ENCODE data around the gene DHH. TPM values are rescaled to one million over a fixed set of nuclear protein-coding genes. Genes with fewer than 3 reads are reported as not detected.
"Not testable (repeated sequence)": the region's sequence is repeated elsewhere in the genome, so short reads cannot be mapped to it uniquely, and the experiment has no call there.

Gene DHH
- total RNA-seq, 2 donors from 2014 or later = 0.24 to 0.31 TPM

GRCh38 chr12:49079793-49080192, 14.8 kb downstream of the DHH start:
- Mint-ChIP-seq H3K27ac (no peak overlapping the region), H3K9me3 (no peaks in the 10 kb centered on the region), H3K27me3 (peaks cover 0 to 3% of the 10 kb centered on the region in 2 donors), H3K4me3 (no peak overlapping the region), H3K4me1 (ENCODE audit: low read depth in 2 of 2) (no peaks in the 10 kb centered on the region), H3K36me3 (no peaks in the 10 kb centered on the region)
- ATAC-seq (no peak), DNase-seq (ENCODE audit: low spot score) (no peak)

GRCh38 chr12:49070971-49071370, 23.6 kb downstream of the DHH start:
- H3K4me1 Mint-ChIP-seq (ENCODE audit: low read depth in 2 of 2) = peaks cover 28 to 31% of the 10 kb centered on the region in 2 donors
- no peaks in the 10 kb centered on the region for H3K36me3 Mint-ChIP-seq
- ATAC-seq (no peak), DNase-seq (ENCODE audit: low spot score) (no peak)
- H3K27me3 Mint-ChIP-seq = no peaks in the 10 kb centered on the region
- no peaks in the 10 kb centered on the region for H3K9me3 Mint-ChIP-seq
- peak overlapping the region; percentile 93 to 99 for H3K27ac Mint-ChIP-seq
- H3K4me3 Mint-ChIP-seq = peak overlapping the region; percentile 12

GRCh38 chr12:49069507-49070346, 24.9 kb downstream of the DHH start, which contains the start of gene RHEBL1:
Gene RHEBL1 (minus strand): TSS chr12:49069979. CDS start chr12:49069785, 194 bp downstream.
- no peaks in the 10 kb centered on the region for H3K9me3 Mint-ChIP-seq

GRCh38 chr12:49068879-49069506, 25.6 kb downstream of the DHH start:
- no peak for DNase-seq (ENCODE audit: low spot score)
- Mint-ChIP-seq H3K36me3 (peaks cover 3% of the 10 kb centered on the region), H3K4me1 (ENCODE audit: low read depth in 2 of 2) (peaks cover 31 to 36% of the 10 kb centered on the region in 2 donors), H3K27ac (peak overlapping the region; percentile 93 to 99), H3K27me3 (no peaks in the 10 kb centered on the region), H3K9me3 (no peaks in the 10 kb centered on the region), H3K4me3 (peak overlapping the region; percentile 98)
- ATAC-seq = no peak

More at GRCh38 chr12:49069507-49070346, 24.9 kb downstream of the DHH start, which contains the start of gene RHEBL1:
- Mint-ChIP-seq H3K27me3 (no peaks in the 10 kb centered on the region), H3K4me3 (peak within 1 kb of the TSS; percentile 98), H3K4me1 (ENCODE audit: low read depth in 2 of 2) (peaks cover 28 to 34% of the 10 kb centered on the region in 2 donors), H3K27ac (peak within 1 kb of the TSS; percentile 93 to 99), H3K36me3 (no peaks in the 10 kb centered on the region)
- DNase-seq (ENCODE audit: low spot score) = peak; percentile 100
- ATAC-seq = peak; percentile 100

GRCh38 chr12:49066120-49066519, 28.5 kb downstream of the DHH start:
- Mint-ChIP-seq H3K9me3 (no peaks in the 10 kb centered on the region), H3K36me3 (peaks cover 7% of the 10 kb centered on the region), H3K27me3 (no peaks in the 10 kb centered on the region), H3K27ac (no peak overlapping the region), H3K4me1 (ENCODE audit: low read depth in 2 of 2) (peaks cover 31 to 33% of the 10 kb centered on the region in 2 donors), H3K4me3 (no peak overlapping the region)
- DNase-seq (ENCODE audit: low spot score) (no peak), ATAC-seq (no peak)

GRCh38 chr12:49064767-49065152, 29.8 kb downstream of the DHH start:
- H3K36me3 Mint-ChIP-seq = peaks cover 7% of the 10 kb centered on the region
- no peak for DNase-seq (ENCODE audit: low spot score)
- H3K27ac Mint-ChIP-seq = no peak overlapping the region
- no peak for ATAC-seq
- H3K4me3 Mint-ChIP-seq = no peak overlapping the region
- no peaks in the 10 kb centered on the region for H3K27me3 Mint-ChIP-seq
- no peaks in the 10 kb centered on the region for H3K9me3 Mint-ChIP-seq
- peaks cover 26 to 28% of the 10 kb centered on the region in 2 donors for H3K4me1 Mint-ChIP-seq (ENCODE audit: low read depth in 2 of 2)

- not testable (repeated sequence) for H3K9me3 Mint-ChIP-seq, H3K36me3 Mint-ChIP-seq
- peak overlapping the region in 1 of 2 donors; percentile 84 for H3K27ac Mint-ChIP-seq
Measured at GRCh38 chr12:49061916-49062315, 32.7 kb downstream of the DHH start.

GRCh38 chr12:49061157-49061650, 33.4 kb downstream of the DHH start:
- Mint-ChIP-seq H3K27ac (peak overlapping the region; percentile 84 to 91), H3K4me3 (peak overlapping the region; percentile 95), H3K9me3 (no peaks in the 10 kb centered on the region), H3K36me3 (peaks cover 7% of the 10 kb centered on the region), H3K4me1 (ENCODE audit: low read depth in 2 of 2) (peaks cover 39 to 44% of the 10 kb centered on the region in 2 donors), H3K27me3 (no peaks in the 10 kb centered on the region)
- DNase-seq (ENCODE audit: low spot score) = no peak
- peak in 1 of 2 donors; percentile 8 for ATAC-seq

More at GRCh38 chr12:49061916-49062315, 32.7 kb downstream of the DHH start:
- not testable (repeated sequence) for DNase-seq (ENCODE audit: low spot score); ATAC-seq; H3K27me3 Mint-ChIP-seq; H3K4me3 Mint-ChIP-seq
- H3K4me1 Mint-ChIP-seq (ENCODE audit: low read depth in 2 of 2) = peaks cover 32 to 37% of the 10 kb centered on the region in 2 donors

GRCh38 chr12:49060237-49061156, 34.1 kb downstream of the DHH start, which contains the start of gene KMT2D:
Gene KMT2D (minus strand): TSS chr12:49060794. CDS start chr12:49055324, 5,470 bp downstream.
- Mint-ChIP-seq H3K27ac (peak within 1 kb of the TSS; percentile 84 to 91), H3K9me3 (no peaks in the 10 kb centered on the region), H3K27me3 (no peaks in the 10 kb centered on the region), H3K36me3 (peaks cover 7% of the 10 kb centered on the region), H3K4me1 (ENCODE audit: low read depth in 2 of 2) (peaks cover 46 to 52% of the 10 kb centered on the region in 2 donors), H3K4me3 (peak within 1 kb of the TSS; percentile 95)
- peak; percentile 86 to 90 for ATAC-seq
- peak; percentile 88 for DNase-seq (ENCODE audit: low spot score)

GRCh38 chr12:49059299-49060171, 35.1 kb downstream of the DHH start:
- peak overlapping the region; percentile 82 for H3K4me3 Mint-ChIP-seq
- peaks cover 55 to 58% of the 10 kb centered on the region in 2 donors for H3K4me1 Mint-ChIP-seq (ENCODE audit: low read depth in 2 of 2)
- peak overlapping the region; percentile 67 to 90 for H3K27ac Mint-ChIP-seq
- H3K27me3 Mint-ChIP-seq = no peaks in the 10 kb centered on the region
- no peaks in the 10 kb centered on the region for H3K9me3 Mint-ChIP-seq
- ATAC-seq (peak; percentile 29 to 45), DNase-seq (ENCODE audit: low spot score) (no peak)
- peaks cover 12% of the 10 kb centered on the region for H3K36me3 Mint-ChIP-seq

GRCh38 chr12:49059045-49059298, 35.6 kb downstream of the DHH start:
- peaks cover 53 to 57% of the 10 kb centered on the region in 2 donors for H3K4me1 Mint-ChIP-seq (ENCODE audit: low read depth in 2 of 2)
- peak overlapping the region; percentile 82 for H3K4me3 Mint-ChIP-seq
- ATAC-seq (no peak), DNase-seq (ENCODE audit: low spot score) (no peak)
- H3K27me3 Mint-ChIP-seq = no peaks in the 10 kb centered on the region
- peaks cover 8% of the 10 kb centered on the region for H3K36me3 Mint-ChIP-seq
- H3K27ac Mint-ChIP-seq = peak overlapping the region; percentile 67 to 90
- no peaks in the 10 kb centered on the region for H3K9me3 Mint-ChIP-seq

- H3K4me1 Mint-ChIP-seq (ENCODE audit: low read depth in 2 of 2) = peaks cover 48 to 54% of the 10 kb centered on the region in 2 donors
- H3K27ac Mint-ChIP-seq = peak overlapping the region; percentile 67 to 90
- peaks cover 5% of the 10 kb centered on the region for H3K36me3 Mint-ChIP-seq
- ATAC-seq (no peak), DNase-seq (ENCODE audit: low spot score) (no peak)
- no peaks in the 10 kb centered on the region for H3K9me3 Mint-ChIP-seq
- peak overlapping the region; percentile 82 for H3K4me3 Mint-ChIP-seq
- no peaks in the 10 kb centered on the region for H3K27me3 Mint-ChIP-seq
Measured at GRCh38 chr12:49058366-49059044, 36.1 kb downstream of the DHH start.
